IMR-90 (cell line): ENCODE results near the gene MALT1. TPM values are rescaled to one million over a fixed set of nuclear protein-coding genes. Genes with fewer than 3 reads are reported as not detected.

Experiments
- ATAC-seq: fragments of 200-7000 bp; cut with Tn5 transposase; 2 replicates; pipeline ENCODE4 v1.9.1; 2020; ENCODE audit warnings: low read depth, mild to moderate bottlenecking, moderate library complexity
- BruUV-seq: library from RNA; stranded (reverse); fragments of 400-500 nt; replicated peaks from 2 replicates; lab custom pipeline; 2021; lab: Mats Ljungman, UMichigan
- CTCF ChIA-PET: fragments of 300-600 bp; formaldehyde crosslinking; extraction: SDS; loops from one replicate; lab custom pipeline; 2021; ENCODE audit warnings: antibody characterized with exemption; lab: Yijun Ruan, JAX
- POLR2A ChIA-PET: fragments of 300-600 bp; sonication (Branson Sonifier 250); formaldehyde crosslinking; loops from one replicate; lab custom pipeline; 2022; ENCODE audit warnings: antibody characterized with exemption; ENCODE audit not compliant: unreplicated experiment; lab: Charles Lee
- DNase-seq: peaks from one replicate; pipeline ENCODE4 v3.0.0; 2013
- H2AFZ ChIP-seq: replicated peaks from 2 replicates; pipeline ENCODE3; 2013; ENCODE audit warnings: low read length, mild to moderate bottlenecking; ENCODE audit not compliant: poor library complexity
- H2AK5ac ChIP-seq: 2 replicates; pipeline ENCODE4 v1.6.1; 2013; ENCODE audit warnings: low read depth, low read length, inconsistent platforms
- H2AK9ac ChIP-seq: replicated peaks from 2 replicates; pipeline ENCODE3; 2013; ENCODE audit warnings: mild to moderate bottlenecking, low read depth, low read length, moderate library complexity; ENCODE audit not compliant: poor library complexity
- H2BK120ac ChIP-seq: 2 replicates; pipeline ENCODE4 v1.6.1; 2013; ENCODE audit warnings: low read depth, low read length, inconsistent platforms
- H2BK15ac ChIP-seq: 3 replicates; pipeline ENCODE4 v1.6.1; 2013; ENCODE audit warnings: low read depth, low read length, inconsistent platforms
- H2BK20ac ChIP-seq: 2 replicates; pipeline ENCODE4 v1.6.1; 2013; ENCODE audit warnings: low read depth, mild to moderate bottlenecking, inconsistent platforms, low read length, moderate library complexity
- H2BK5ac ChIP-seq: 2 replicates; pipeline ENCODE4 v1.6.1; 2013; ENCODE audit warnings: mild to moderate bottlenecking, low read depth, low read length, inconsistent platforms; ENCODE audit not compliant: poor library complexity, severe bottlenecking
- H3K14ac ChIP-seq: replicated peaks from 2 replicates; pipeline ENCODE4 v1.6.1; 2013; ENCODE audit warnings: low read depth, low read length, inconsistent platforms
- H3K18ac ChIP-seq: 2 replicates; pipeline ENCODE4 v1.6.1; 2013; ENCODE audit warnings: low read depth, low read length, control low read depth
- H3K23ac ChIP-seq: 2 replicates; pipeline ENCODE4 v1.6.1; 2013; ENCODE audit warnings: low read depth, low read length, inconsistent platforms
- H3K27ac ChIP-seq: 2 replicates; pipeline ENCODE4 v1.5.1; 2013; ENCODE audit warnings: mild to moderate bottlenecking, control low read depth, low read length; ENCODE audit not compliant: insufficient read depth
- H3K27me3 ChIP-seq: 2 replicates; pipeline ENCODE4 v1.6.1; 2013; ENCODE audit warnings: low read length; ENCODE audit not compliant: control insufficient read depth, insufficient read depth
- H3K36me3 ChIP-seq: 2 replicates; pipeline ENCODE4 v1.6.1; 2013; ENCODE audit warnings: low read length, mixed read lengths; ENCODE audit not compliant: control insufficient read depth, insufficient read depth
- H3K4ac ChIP-seq: 2 replicates; pipeline ENCODE4 v1.6.1; 2013; ENCODE audit warnings: low read depth, low read length, inconsistent platforms
- H3K4me1 ChIP-seq: 2 replicates; pipeline ENCODE4 v1.6.1; 2013; ENCODE audit warnings: low read length, mixed read lengths; ENCODE audit not compliant: control insufficient read depth, insufficient read depth
- H3K4me2 ChIP-seq: 2 replicates; pipeline ENCODE4 v1.6.1; 2013; ENCODE audit warnings: low read depth, mild to moderate bottlenecking, control low read depth, low read length, moderate library complexity
- H3K4me3 ChIP-seq: 2 replicates; pipeline ENCODE4 v1.5.1; 2013; ENCODE audit warnings: low read depth, mild to moderate bottlenecking, control low read depth, low read length, moderate library complexity; ENCODE audit not compliant: insufficient read depth
- H3K56ac ChIP-seq: 2 replicates; pipeline ENCODE4 v1.6.1; 2013; ENCODE audit warnings: low read length, inconsistent platforms; ENCODE audit not compliant: insufficient read depth; ENCODE audit errors: extremely low read depth
- H3K79me1 ChIP-seq, 2 experiments: 2 replicates each; pipeline ENCODE4 v1.6.1; 2013; ENCODE audit warnings: low read length in 2 of 2, inconsistent platforms in 1 of 2, low read depth in 1 of 2
- H3K9ac ChIP-seq: 2 replicates; pipeline ENCODE4 v1.6.1; 2013; ENCODE audit warnings: low read depth, low read length, control low read depth
- H3K9me1 ChIP-seq: 2 replicates; pipeline ENCODE4 v1.6.1; 2013; ENCODE audit warnings: low read length, inconsistent platforms; ENCODE audit not compliant: insufficient read depth
- H3K9me3 ChIP-seq: 2 replicates; pipeline ENCODE4 v1.6.1; 2013; ENCODE audit warnings: low read length; ENCODE audit not compliant: control insufficient read depth, insufficient read depth
- H4K20me1 ChIP-seq: 2 replicates; pipeline ENCODE4 v1.6.1; 2013; ENCODE audit warnings: low read length, inconsistent platforms; ENCODE audit not compliant: insufficient read depth
- H4K5ac ChIP-seq: 2 replicates; pipeline ENCODE4 v1.6.1; 2013; ENCODE audit warnings: mild to moderate bottlenecking, low read depth, low read length, control low read depth
- H4K8ac ChIP-seq, 2 experiments: 2 replicates each; pipeline ENCODE4 v1.6.1; 2013; ENCODE audit warnings: low read depth in 2 of 2, low read length in 2 of 2, control low read depth in 1 of 2, inconsistent platforms in 1 of 2
- H4K91ac ChIP-seq: 2 replicates; pipeline ENCODE4 v1.6.1; 2013; ENCODE audit warnings: low read depth, low read length, inconsistent platforms; ENCODE audit not compliant: insufficient read depth
- CEBPB ChIP-seq: IDR thresholded peaks from 2 replicates; pipeline ENCODE4 v1.6.1; 2012; ENCODE audit warnings: low read depth, low read length, improper control_type of control experiment
- CHD1 ChIP-seq: IDR thresholded peaks from 2 replicates; pipeline ENCODE4 v1.6.1; 2012; ENCODE audit warnings: low read depth, low read length, improper control_type of control experiment
- CTCF ChIP-seq: conservative IDR thresholded peaks from 2 replicates; pipeline ENCODE4 v1.5.1; 2012; ENCODE audit warnings: mild to moderate bottlenecking, low read depth, low read length, improper control_type of control experiment
- ELK1 ChIP-seq: fragments of 150-350 bp; IDR thresholded peaks from 2 replicates; pipeline ENCODE4 v1.6.1; 2016; ENCODE audit warnings: low read depth, mild to moderate bottlenecking, low read length, moderate library complexity, borderline replicate concordance
- MAFK ChIP-seq: IDR thresholded peaks from 2 replicates; pipeline ENCODE4 v1.6.1; 2012; ENCODE audit warnings: low read depth, low read length, improper control_type of control experiment
- MXI1 ChIP-seq: IDR thresholded peaks from 2 replicates; pipeline ENCODE4 v1.6.1; 2012; ENCODE audit warnings: low read depth, mild to moderate bottlenecking, low read length, moderate library complexity, borderline replicate concordance
- NFE2L2 ChIP-seq: fragments of 150-350 bp; IDR thresholded peaks from 2 replicates; pipeline ENCODE4 v1.6.1; 2016; ENCODE audit warnings: low read depth, mild to moderate bottlenecking, low read length
- POLR2A ChIP-seq: IDR thresholded peaks from 2 replicates; pipeline ENCODE4 v1.6.1; 2012; ENCODE audit warnings: mild to moderate bottlenecking, low read depth, low read length
- SMC3 ChIP-seq: fragments of 150-350 bp; IDR thresholded peaks from 2 replicates; pipeline ENCODE4 v1.6.1; 2016; ENCODE audit warnings: low read depth, mild to moderate bottlenecking, antibody characterized with exemption, low read length, moderate library complexity
- USF2 ChIP-seq: fragments of 150-350 bp; IDR thresholded peaks from 2 replicates; pipeline ENCODE4 v1.6.1; 2017; ENCODE audit warnings: mild to moderate bottlenecking, antibody characterized with exemption, low read length, low read depth
- WGBS, 2 experiments: methylation state at CpG; one replicate each; pipeline versions ENCODE4 v1.1.5 to v1.1.7; 2013; ENCODE audit warnings: missing lambda C conversion rate in 2 of 2; ENCODE audit not compliant: insufficient read length in 1 of 2; ENCODE audit errors: extremely low coverage in 2 of 2; 5-methylcytosine and 5-hydroxymethylcytosine counted together
- dilution Hi-C: fragments of 300-500 bp; cut with HindIII; formaldehyde crosslinking; loops from one replicate; pipeline ENCODE4 v1.14.3; 2018; ENCODE audit warnings: low sequenced_read_pairs; ENCODE audit not compliant: unreplicated experiment
- in situ Hi-C: fragments of 300-500 bp; cut with MboI; formaldehyde crosslinking; loops from 3 replicates; pipeline ENCODE4 v1.14.3; 2019; ENCODE audit warnings: low sequenced_read_pairs, inconsistent platforms, mixed read lengths
- intact Hi-C: fragments of 100-400 bp; cut with micrococcal nuclease; formaldehyde crosslinking; loops from 2 replicates; pipeline ENCODE4 v1.10.0; 2022
- polyA plus RNA-seq, 3 experiments: library from polyadenylated mRNA; depleted of rRNA; stranded (reverse); fragments of >200 nt; gene quantifications; 2 replicates each; pipeline ENCODE4 v1.2.3, GENCODE V29; 2012; ENCODE audit warnings: low replicate concordance in 1 of 3
- total RNA-seq: library from RNA; depleted of rRNA; stranded (reverse); fragments of >200 nt; gene quantifications from 2 replicates; pipeline ENCODE4 v1.2.3, GENCODE V29; 2012

Gene MALT1
- total and polyA plus RNA-seq, 2 of the 4 experiments (the other 2 are of a cell fraction) = 8.3 to 25.3 TPM

- ChIA-PET CTCF (no interaction called here), POLR2A (no interaction called here)
- Histone ChIP-seq H3K4me1 (no peaks in the 10 kb centered on the region; the same call in 1 of the 2 replicates), H4K91ac (no peak overlapping the region), H3K4me3 (no peak overlapping the region), H3K4ac (no peak overlapping the region), H2BK15ac (no peak overlapping the region), H3K9me1 (no peaks in the 10 kb centered on the region), H3K27ac (no peak overlapping the region), H3K14ac (no peak overlapping the region), H2BK120ac (no peak overlapping the region), H4K5ac (no peak overlapping the region), H2AK9ac (no peak overlapping the region), H3K79me1 (no peaks in the 10 kb centered on the region), H3K9ac (no peak overlapping the region), H2AK5ac (no peak overlapping the region), H3K18ac (no peak overlapping the region), H3K56ac (no peak overlapping the region), H2BK20ac (no peak overlapping the region), H4K20me1 (no peaks in the 10 kb centered on the region), H3K27me3 (0 out of 2 replicates have a peak, but pooled peaks cover 1% of the 10 kb centered on the region), H3K4me2 (no peak overlapping the region), H3K9me3 (peaks cover 2% of the 10 kb centered on the region; the same call in 1 of the 2 replicates), H2BK5ac (no peak overlapping the region), H4K8ac (no peak overlapping the region), H3K23ac (no peak overlapping the region), H3K36me3 (no peaks in the 10 kb centered on the region), H2AFZ (no peak overlapping the region)
- intact Hi-C loops (no loop called here), in situ Hi-C loops (no loop called here), dilution Hi-C loops (no loop called here)
- no peak for DNase-seq
- BruUV-seq = no TSS peak
- ATAC-seq = no peak
- WGBS, 2 experiments = 67% methylated on average over 1 of the region's 4 CpGs; no CpG with 5 or more reads in 1 of the 2 experiments
- TF ChIP-seq MAFK = no peak
- no peak for TF ChIP-seq POLR2A
- TF ChIP-seq MXI1 = no peak
- no peak for TF ChIP-seq SMC3
- no peak for TF ChIP-seq CTCF
- TF ChIP-seq ELK1 = no peak
- no peak for TF ChIP-seq NFE2L2
- TF ChIP-seq CEBPB = no peak
- TF ChIP-seq USF2 = no peak
- TF ChIP-seq CHD1 = no peak
Observed at GRCh38 chr18:58803978-58804377, 132.7 kb downstream of the MALT1 start.
